ENCODE data around the gene RELL1.

DNA sequence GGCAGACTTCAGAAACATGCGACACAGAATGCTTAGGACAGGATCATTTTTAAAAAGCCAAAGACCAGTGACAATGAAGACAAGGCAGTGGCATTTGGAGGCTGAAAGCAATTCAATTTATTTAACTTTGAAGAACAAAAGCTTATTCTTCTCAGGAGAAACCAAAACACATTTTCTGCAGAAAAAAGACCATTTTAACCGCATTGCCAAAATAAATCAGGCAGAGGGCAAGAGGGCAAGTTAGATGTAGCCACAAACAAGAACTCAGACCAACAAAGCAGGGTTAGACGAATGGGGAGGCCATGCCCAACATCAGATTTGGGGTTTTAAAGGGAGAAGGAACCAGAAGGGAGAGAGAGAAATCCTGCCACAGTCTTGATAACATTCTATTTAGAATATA lies 58.9 kb downstream of the RELL1 start:
- TF ChIP-seq, protein P1, sequence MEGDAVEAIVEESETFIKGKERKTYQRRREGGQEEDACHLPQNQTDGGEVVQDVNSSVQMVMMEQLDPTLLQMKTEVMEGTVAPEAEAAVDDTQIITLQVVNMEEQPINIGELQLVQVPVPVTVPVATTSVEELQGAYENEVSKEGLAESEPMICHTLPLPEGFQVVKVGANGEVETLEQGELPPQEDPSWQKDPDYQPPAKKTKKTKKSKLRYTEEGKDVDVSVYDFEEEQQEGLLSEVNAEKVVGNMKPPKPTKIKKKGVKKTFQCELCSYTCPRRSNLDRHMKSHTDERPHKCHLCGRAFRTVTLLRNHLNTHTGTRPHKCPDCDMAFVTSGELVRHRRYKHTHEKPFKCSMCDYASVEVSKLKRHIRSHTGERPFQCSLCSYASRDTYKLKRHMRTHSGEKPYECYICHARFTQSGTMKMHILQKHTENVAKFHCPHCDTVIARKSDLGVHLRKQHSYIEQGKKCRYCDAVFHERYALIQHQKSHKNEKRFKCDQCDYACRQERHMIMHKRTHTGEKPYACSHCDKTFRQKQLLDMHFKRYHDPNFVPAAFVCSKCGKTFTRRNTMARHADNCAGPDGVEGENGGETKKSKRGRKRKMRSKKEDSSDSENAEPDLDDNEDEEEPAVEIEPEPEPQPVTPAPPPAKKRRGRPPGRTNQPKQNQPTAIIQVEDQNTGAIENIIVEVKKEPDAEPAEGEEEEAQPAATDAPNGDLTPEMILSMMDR (IDR thresholded peaks at IDR 0.05; ENCODE audit: insufficient read depth, low read depth, low read length), result no peak
- TF ChIP-seq EZH2 (IDR thresholded peaks at IDR 0.05; ENCODE audit: insufficient read depth, low read length), result no peak
